IPS-NIHi7 (cell line): Measurements from ENCODE around the gene TTC21A.

Source experiments
- DNase-seq: peaks from one replicate; pipeline ENCODE4 v3.0.0; 2012; ENCODE audit warnings: mixed read lengths; ENCODE audit errors: extremely low spot score

Gene TTC21A

GRCh38 chr3:39177708-39178332 lies 70.3 kb downstream of the TTC21A start:
- peak; percentile 85 for DNase-seq

GRCh38 chr3:39178553-39178952 lies 71.1 kb downstream of the TTC21A start:
- DNase-seq, result no peak

- DNase-seq, result no peak
Observed at GRCh38 chr3:39180183-39180545, 72.7 kb downstream of the TTC21A start.

- peak; percentile 90 for DNase-seq
Observed at GRCh38 chr3:39180546-39181346, 73.3 kb downstream of the TTC21A start.

GRCh38 chr3:39181408-39182335 lies 74.2 kb downstream of the TTC21A start:
- DNase-seq, result no peak

GRCh38 chr3:39183211-39184080 lies 76.0 kb downstream of the TTC21A start:
- no peak for DNase-seq

- no peak for DNase-seq
Observed at GRCh38 chr3:39184081-39184967, 76.8 kb downstream of the TTC21A start.

- DNase-seq, result no peak
Observed at GRCh38 chr3:39184968-39185285, 77.4 kb downstream of the TTC21A start.

GRCh38 chr3:39185326-39185958 lies 78.0 kb downstream of the TTC21A start:
- no peak for DNase-seq

GRCh38 chr3:39185959-39186691 lies 78.6 kb downstream of the TTC21A start:
- DNase-seq, result no peak

- DNase-seq, result no peak
Observed at GRCh38 chr3:39186692-39187151, 79.2 kb downstream of the TTC21A start.

- DNase-seq, result no peak
Observed at GRCh38 chr3:39187372-39188155, 80.1 kb downstream of the TTC21A start.
